ENCODE measurements around the gene DYTN.
"Not testable (repeated sequence)": the region's sequence is repeated elsewhere in the genome, so short reads cannot be mapped to it uniquely, and the experiment has no call there.

Gene DYTN

DNA sequence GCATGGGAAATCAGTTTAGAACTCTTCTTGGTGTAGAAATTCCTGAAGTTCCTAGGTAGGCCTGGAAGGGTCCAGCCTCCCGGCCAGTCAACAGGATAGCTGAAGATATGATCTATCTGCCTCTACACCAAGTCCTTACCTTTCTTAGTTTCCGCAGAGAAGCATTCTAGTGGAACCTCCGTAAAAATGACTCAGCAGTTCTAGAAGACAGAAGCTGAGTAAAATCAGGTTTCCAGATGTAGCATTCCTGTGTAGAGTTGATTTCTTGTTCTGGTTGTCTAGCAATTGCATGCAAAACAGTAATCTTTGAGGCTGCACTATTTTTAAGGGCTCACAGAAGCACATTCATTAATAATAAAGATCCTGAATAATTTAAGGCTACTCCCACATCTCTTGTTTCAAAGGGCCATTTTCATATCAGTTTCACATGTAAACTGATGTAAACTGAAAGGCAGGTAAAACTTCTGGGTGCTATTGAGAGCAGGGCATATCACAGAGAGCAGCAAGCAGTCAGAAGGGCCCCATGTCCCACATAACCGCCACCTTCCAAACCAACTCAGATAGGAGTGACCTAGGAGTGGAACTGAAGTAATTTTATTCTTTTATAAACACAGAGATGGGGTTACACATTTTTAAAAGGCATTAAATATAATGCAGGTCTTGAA, 3.2 kb upstream of the DYTN start:
- no peak for TF ChIP-seq CTCF (IDR thresholded peaks at IDR 0.05; ENCODE audit: low read depth, low read length, missing control alignments)
- no peak overlapping the region for H3K4me3 ChIP-seq (ENCODE audit: low read depth, low read length)
- DNase-seq (ENCODE audit: low read depth): peak; percentile 73

GRCh38 chr2:206716623-206717022, 1.6 kb downstream of the DYTN start:
- TF ChIP-seq CTCF (IDR thresholded peaks at IDR 0.05; ENCODE audit: low read depth, low read length, missing control alignments): no peak
- no peak for DNase-seq (ENCODE audit: low read depth)
- H3K4me3 ChIP-seq (ENCODE audit: low read depth, low read length): no peak overlapping the region

- not testable (repeated sequence) for DNase-seq (ENCODE audit: low read depth); H3K4me3 ChIP-seq (ENCODE audit: low read depth, low read length)
Measured at GRCh38 chr2:206715183-206715582, 3.0 kb downstream of the DYTN start.

DNA sequence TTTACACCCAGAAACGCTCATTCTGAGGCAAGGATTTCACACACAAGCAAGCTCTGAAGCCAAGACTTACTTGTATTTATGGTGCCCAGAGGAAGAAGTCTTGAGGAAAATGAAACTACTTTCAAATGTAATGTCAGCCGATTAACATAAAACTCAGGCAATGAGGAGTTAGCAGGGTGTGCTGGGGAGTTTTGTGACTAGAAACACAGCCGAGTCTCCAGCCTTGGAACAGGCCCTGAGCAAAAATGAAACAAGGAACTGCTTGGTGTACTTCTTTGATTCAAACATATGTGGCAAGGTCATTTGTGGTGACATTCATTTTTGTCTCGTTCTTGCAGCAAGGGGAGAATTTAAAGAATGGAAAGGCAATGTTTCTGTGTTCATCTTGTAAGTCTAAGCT, 4.5 kb downstream of the DYTN start:
- peak; percentile 51 for DNase-seq (ENCODE audit: low read depth)
- H3K4me3 ChIP-seq (ENCODE audit: low read depth, low read length): 0 out of 2 replicates have a peak overlapping the region, but pooled peaks have one; percentile 7
- no peak for TF ChIP-seq CTCF (IDR thresholded peaks at IDR 0.05; ENCODE audit: low read depth, low read length, missing control alignments)

GRCh38 chr2:206708286-206708685, 9.9 kb downstream of the DYTN start:
- TF ChIP-seq CTCF (IDR thresholded peaks at IDR 0.05; ENCODE audit: low read depth, low read length, missing control alignments): no peak
- H3K4me3 ChIP-seq (ENCODE audit: low read depth, low read length): no peak overlapping the region
- DNase-seq (ENCODE audit: low read depth): no peak

DNA sequence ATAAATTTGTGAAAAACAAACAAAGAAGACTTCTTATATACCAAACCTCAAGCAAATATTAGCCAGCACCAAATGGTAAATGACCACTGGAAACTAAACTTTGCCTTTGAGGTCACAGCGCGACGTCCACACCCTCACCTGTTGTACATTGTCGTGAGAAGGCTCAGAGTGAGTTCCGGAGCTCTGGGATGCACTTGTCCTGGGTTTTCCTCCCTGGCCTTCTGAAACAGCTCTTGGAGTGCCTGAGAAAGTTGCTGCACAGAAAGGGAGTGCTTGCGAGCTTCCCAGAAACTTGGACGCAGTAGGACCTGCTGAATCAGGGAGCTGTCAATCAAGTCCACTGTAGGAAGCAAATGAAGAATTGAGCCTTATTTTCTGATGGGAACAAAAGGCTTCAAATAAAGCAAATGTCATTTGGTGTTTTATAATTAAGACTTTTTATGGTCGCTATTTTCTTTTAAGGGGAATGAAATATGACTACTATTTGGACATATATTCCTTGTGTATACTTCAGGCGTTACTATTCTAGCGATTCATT, 11.0 kb downstream of the DYTN start:
- no peak for DNase-seq (ENCODE audit: low read depth)
- TF ChIP-seq CTCF (IDR thresholded peaks at IDR 0.05; ENCODE audit: low read depth, low read length, missing control alignments): no peak
- no peak overlapping the region for H3K4me3 ChIP-seq (ENCODE audit: low read depth, low read length)

DNA sequence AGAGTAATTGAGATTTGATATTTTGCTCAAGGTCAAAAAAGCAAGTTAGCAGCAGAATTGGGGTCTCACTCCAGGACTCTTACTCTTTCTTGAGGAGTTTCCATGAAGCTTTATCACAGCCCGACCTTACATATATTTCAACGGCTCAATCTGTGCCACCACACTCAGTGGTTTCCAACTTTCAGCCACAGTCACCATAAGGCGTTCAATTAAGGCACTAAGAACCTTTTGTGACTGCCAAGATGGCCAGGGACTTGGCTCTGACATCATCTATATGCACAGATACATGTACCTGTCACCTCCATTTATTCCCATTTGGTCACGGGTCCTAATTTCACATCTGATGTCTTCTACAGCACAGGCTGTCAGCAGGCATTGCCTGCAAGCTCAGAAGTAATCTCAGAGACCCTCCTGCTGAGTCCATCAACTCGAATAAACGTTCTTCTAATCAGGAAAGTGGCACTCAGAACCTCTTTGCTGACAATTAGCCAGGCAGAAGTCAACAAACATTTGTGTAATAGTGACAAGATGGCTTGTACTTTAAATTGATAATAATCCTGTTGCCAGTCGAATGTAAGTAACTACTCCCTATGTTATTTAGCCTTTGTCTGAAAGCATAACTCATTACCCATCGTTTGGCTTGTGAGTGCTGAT, 16.1 kb downstream of the DYTN start:
- no peak overlapping the region for H3K4me3 ChIP-seq (ENCODE audit: low read depth, low read length)
- no peak for TF ChIP-seq CTCF (IDR thresholded peaks at IDR 0.05; ENCODE audit: low read depth, low read length, missing control alignments)
- DNase-seq (ENCODE audit: low read depth): no peak

Measured in GM12864 (cell line).